HG03571 (cell line): ENCODE measurements around the gene GPS1.

Experiments used
- ATAC-seq: cut with Tn5 transposase; IDR thresholded peaks from one replicate; pipeline ENCODE4 v1.9.1; 2021; ENCODE audit not compliant: unreplicated experiment

The GPS1 gene

GRCh38 chr17:82041144-82041814 is 10.4 kb upstream of the GPS1 start:
- ATAC-seq: no peak

GRCh38 chr17:82042649-82043048 is 9.0 kb upstream of the GPS1 start:
- no peak for ATAC-seq

- ATAC-seq: no peak
These were observed 8.2 kb upstream of the GPS1 start for GRCh38 chr17:82043507-82043906.

GRCh38 chr17:82045936-82046484 is 5.7 kb upstream of the GPS1 start:
- ATAC-seq: no peak

- ATAC-seq: no peak
These were observed 4.8 kb upstream of the GPS1 start for GRCh38 chr17:82046903-82047302.

- ATAC-seq: no peak
These were observed 4.3 kb upstream of the GPS1 start for GRCh38 chr17:82047379-82047778.

GRCh38 chr17:82047914-82048570 is 3.7 kb upstream of the GPS1 start:
- no peak for ATAC-seq

GRCh38 chr17:82048571-82048971 is 3.1 kb upstream of the GPS1 start:
- no peak for ATAC-seq

- ATAC-seq: no peak
These were observed 2.6 kb upstream of the GPS1 start for GRCh38 chr17:82049106-82049505.

GRCh38 chr17:82049521-82049971 is 2.2 kb upstream of the GPS1 start:
- no peak for ATAC-seq

GRCh38 chr17:82050152-82050760 is 1.4 kb upstream of the GPS1 start:
- ATAC-seq: no peak

- ATAC-seq: no peak
These were observed 697 bp upstream of the GPS1 start for GRCh38 chr17:82050761-82051641.

GRCh38 chr17:82052638-82053059 is 951 bp downstream of the GPS1 start:
- ATAC-seq: no peak

- no peak for ATAC-seq
These were observed 1.4 kb downstream of the GPS1 start for GRCh38 chr17:82053130-82053529.

- ATAC-seq: no peak
These were observed 2.0 kb downstream of the GPS1 start for GRCh38 chr17:82053556-82054263.

- no peak for ATAC-seq
These were observed 2.8 kb downstream of the GPS1 start for GRCh38 chr17:82054351-82055022.

GRCh38 chr17:82055023-82055964 is 3.6 kb downstream of the GPS1 start:
- ATAC-seq: no peak

GRCh38 chr17:82055965-82056728 is 4.4 kb downstream of the GPS1 start:
- ATAC-seq: no peak
